HEK293 (cell line): ENCODE results near the gene UMAD1.

Experiments
- SP2 ChIP-seq: fragments of 450-650 bp; formaldehyde crosslinking; IDR thresholded peaks from 2 replicates; pipeline ENCODE4 v1.5.1; 2016; ENCODE audit warnings: missing biosample characterization, missing genetic modification characterization
- ZNF133 ChIP-seq: fragments of 450-650 bp; formaldehyde crosslinking; IDR thresholded peaks from 2 replicates; pipeline ENCODE4 v1.5.1; 2016; ENCODE audit warnings: missing biosample characterization, missing genetic modification characterization
- ZNF19 ChIP-seq: fragments of 450-650 bp; formaldehyde crosslinking; IDR thresholded peaks from 2 replicates; pipeline ENCODE4; 2016; ENCODE audit warnings: missing biosample characterization, missing genetic modification characterization, low read depth
- ZNF274 ChIP-seq, 2 experiments: fragments of 200-500 bp in 1 of 2; fragments of 450-650 bp in 1 of 2; sonication (Bioruptor generic) in 1 of 2; formaldehyde crosslinking in 1 of 2; IDR thresholded peaks; 2 replicates each; pipeline versions ENCODE4 v1.5.1 to v1.6.1; 2014 to 2016; ENCODE audit warnings: borderline replicate concordance in 1 of 2, inconsistent platforms in 1 of 2, low read length in 1 of 2, missing biosample characterization in 1 of 2, missing genetic modification characterization in 1 of 2
- ZNF416 ChIP-seq: fragments of 450-650 bp; formaldehyde crosslinking; IDR thresholded peaks from 2 replicates; pipeline ENCODE4 v1.5.1; 2016; ENCODE audit warnings: missing biosample characterization, missing genetic modification characterization
- ZNF501 ChIP-seq: fragments of 450-650 bp; formaldehyde crosslinking; IDR thresholded peaks from 2 replicates; pipeline ENCODE4 v1.5.1; 2016; ENCODE audit warnings: missing biosample characterization, missing genetic modification characterization
- ZNF792 ChIP-seq: fragments of 450-650 bp; formaldehyde crosslinking; IDR thresholded peaks from 2 replicates; pipeline ENCODE4 v1.5.1; 2016; ENCODE audit warnings: missing biosample characterization, missing genetic modification characterization
- TF ChIP-seq, protein P1 (sequence below): fragments of 450-650 bp; formaldehyde crosslinking; IDR thresholded peaks from 2 replicates; pipeline ENCODE4 v1.5.1; 2016; ENCODE audit warnings: missing biosample characterization, missing genetic modification characterization
- TF ChIP-seq, protein P2 (sequence below): fragments of 450-650 bp; formaldehyde crosslinking; IDR thresholded peaks from 2 replicates; pipeline ENCODE4 v1.5.1; 2016; ENCODE audit warnings: missing biosample characterization, missing genetic modification characterization
- TF ChIP-seq, protein P3 (sequence below): fragments of 450-650 bp; formaldehyde crosslinking; IDR thresholded peaks from 2 replicates; pipeline ENCODE4 v1.5.1; 2016; ENCODE audit warnings: missing biosample characterization, missing genetic modification characterization

DNA sequence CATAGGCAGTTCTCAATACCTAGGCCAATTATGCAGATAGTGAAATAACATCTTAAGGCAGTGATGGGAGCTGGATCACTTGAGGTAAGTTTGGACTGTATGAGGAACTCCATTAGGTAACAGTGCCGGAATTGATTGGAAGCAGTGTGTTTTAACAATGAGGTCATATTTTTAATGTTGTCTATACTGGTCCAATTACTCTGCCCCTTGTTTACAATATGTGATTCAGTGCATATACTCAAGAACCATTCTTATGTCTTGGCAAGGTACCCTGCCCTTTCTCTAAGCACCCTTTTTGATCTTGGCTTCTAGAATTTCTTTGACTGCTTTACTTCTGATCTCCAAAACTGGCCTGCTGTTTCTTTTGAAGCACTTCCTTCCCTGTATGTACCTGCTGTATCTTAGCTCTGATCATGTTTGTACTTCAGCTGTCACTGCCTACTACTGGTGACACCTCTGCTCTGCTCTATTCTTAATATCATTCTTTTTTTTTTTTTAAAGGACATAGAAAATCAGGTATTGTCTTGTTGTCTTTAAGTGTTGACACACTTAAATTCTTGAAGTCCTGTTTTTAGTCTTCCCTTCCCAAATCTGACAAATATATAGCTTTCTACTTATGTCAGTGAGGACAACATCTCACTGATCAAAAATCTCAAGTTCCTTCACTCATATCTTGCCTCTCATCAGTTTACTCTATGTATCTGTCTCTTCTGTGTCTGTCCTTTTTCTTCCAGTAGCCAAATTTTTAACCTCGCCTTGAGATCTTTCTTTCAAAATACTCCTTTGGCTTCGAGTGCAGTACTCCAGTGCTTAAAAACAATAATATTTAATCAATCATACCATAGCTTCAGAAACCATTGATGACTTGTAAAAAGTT, 124.2 kb downstream of the UMAD1 start:
- TF ChIP-seq, protein P1, sequence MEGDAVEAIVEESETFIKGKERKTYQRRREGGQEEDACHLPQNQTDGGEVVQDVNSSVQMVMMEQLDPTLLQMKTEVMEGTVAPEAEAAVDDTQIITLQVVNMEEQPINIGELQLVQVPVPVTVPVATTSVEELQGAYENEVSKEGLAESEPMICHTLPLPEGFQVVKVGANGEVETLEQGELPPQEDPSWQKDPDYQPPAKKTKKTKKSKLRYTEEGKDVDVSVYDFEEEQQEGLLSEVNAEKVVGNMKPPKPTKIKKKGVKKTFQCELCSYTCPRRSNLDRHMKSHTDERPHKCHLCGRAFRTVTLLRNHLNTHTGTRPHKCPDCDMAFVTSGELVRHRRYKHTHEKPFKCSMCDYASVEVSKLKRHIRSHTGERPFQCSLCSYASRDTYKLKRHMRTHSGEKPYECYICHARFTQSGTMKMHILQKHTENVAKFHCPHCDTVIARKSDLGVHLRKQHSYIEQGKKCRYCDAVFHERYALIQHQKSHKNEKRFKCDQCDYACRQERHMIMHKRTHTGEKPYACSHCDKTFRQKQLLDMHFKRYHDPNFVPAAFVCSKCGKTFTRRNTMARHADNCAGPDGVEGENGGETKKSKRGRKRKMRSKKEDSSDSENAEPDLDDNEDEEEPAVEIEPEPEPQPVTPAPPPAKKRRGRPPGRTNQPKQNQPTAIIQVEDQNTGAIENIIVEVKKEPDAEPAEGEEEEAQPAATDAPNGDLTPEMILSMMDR: no peak
- TF ChIP-seq ZNF19 (tag by site-specific recombination): no peak
- no peak for TF ChIP-seq SP2 (tag by site-specific recombination)
- no peak for TF ChIP-seq ZNF416 (tag by site-specific recombination)
- no peak for TF ChIP-seq ZNF274 (IDR thresholded peaks at IDR 0.05; ENCODE audit: low read length)
- TF ChIP-seq ZNF274 (tag by site-specific recombination; IDR thresholded peaks at IDR 0.05; ENCODE audit: borderline replicate concordance): no peak
- no peak for TF ChIP-seq ZNF792 (tag by site-specific recombination)
- TF ChIP-seq ZNF133 (tag by site-specific recombination): no peak
- TF ChIP-seq, protein P2, sequence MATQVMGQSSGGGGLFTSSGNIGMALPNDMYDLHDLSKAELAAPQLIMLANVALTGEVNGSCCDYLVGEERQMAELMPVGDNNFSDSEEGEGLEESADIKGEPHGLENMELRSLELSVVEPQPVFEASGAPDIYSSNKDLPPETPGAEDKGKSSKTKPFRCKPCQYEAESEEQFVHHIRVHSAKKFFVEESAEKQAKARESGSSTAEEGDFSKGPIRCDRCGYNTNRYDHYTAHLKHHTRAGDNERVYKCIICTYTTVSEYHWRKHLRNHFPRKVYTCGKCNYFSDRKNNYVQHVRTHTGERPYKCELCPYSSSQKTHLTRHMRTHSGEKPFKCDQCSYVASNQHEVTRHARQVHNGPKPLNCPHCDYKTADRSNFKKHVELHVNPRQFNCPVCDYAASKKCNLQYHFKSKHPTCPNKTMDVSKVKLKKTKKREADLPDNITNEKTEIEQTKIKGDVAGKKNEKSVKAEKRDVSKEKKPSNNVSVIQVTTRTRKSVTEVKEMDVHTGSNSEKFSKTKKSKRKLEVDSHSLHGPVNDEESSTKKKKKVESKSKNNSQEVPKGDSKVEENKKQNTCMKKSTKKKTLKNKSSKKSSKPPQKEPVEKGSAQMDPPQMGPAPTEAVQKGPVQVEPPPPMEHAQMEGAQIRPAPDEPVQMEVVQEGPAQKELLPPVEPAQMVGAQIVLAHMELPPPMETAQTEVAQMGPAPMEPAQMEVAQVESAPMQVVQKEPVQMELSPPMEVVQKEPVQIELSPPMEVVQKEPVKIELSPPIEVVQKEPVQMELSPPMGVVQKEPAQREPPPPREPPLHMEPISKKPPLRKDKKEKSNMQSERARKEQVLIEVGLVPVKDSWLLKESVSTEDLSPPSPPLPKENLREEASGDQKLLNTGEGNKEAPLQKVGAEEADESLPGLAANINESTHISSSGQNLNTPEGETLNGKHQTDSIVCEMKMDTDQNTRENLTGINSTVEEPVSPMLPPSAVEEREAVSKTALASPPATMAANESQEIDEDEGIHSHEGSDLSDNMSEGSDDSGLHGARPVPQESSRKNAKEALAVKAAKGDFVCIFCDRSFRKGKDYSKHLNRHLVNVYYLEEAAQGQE (tag by site-specific recombination): no peak
- TF ChIP-seq, protein P3, sequence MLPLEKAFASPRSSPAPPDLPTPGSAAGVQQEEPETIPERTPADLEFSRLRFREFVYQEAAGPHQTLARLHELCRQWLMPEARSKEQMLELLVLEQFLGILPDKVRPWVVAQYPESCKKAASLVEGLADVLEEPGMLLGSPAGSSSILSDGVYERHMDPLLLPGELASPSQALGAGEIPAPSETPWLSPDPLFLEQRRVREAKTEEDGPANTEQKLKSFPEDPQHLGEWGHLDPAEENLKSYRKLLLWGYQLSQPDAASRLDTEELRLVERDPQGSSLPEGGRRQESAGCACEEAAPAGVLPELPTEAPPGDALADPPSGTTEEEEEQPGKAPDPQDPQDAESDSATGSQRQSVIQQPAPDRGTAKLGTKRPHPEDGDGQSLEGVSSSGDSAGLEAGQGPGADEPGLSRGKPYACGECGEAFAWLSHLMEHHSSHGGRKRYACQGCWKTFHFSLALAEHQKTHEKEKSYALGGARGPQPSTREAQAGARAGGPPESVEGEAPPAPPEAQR (tag by site-specific recombination): no peak
- TF ChIP-seq ZNF501 (tag by site-specific recombination): no peak
